ENCODE data around the gene AHCY. TPM values are rescaled to one million over a fixed set of nuclear protein-coding genes. Genes with fewer than 3 reads are reported as not detected.
"Not testable (repeated sequence)": the region's sequence is repeated elsewhere in the genome, so short reads cannot be mapped to it uniquely, and the experiment has no call there.

AHCY gene
- polyA plus RNA-seq, 3 donors: 70.6 to 104 (median 75.0) TPM

GRCh38 chr20:34328928-34329677 lies 25.9 kb upstream of the AHCY start:
- WGBS, 3 donors: 88 to 91% (median 89%) methylated on average over 9 of the region's 9 CpGs
- no peak overlapping the region for H3K27ac ChIP-seq (ENCODE audit: low read depth, low read length)

GRCh38 chr20:34328207-34328606 lies 25.1 kb upstream of the AHCY start:
- 97 to 98% (median 97%) methylated on average over 4 of the region's 4 CpGs for WGBS, 3 donors
- not testable (repeated sequence) for H3K27ac ChIP-seq (ENCODE audit: low read depth, low read length)

- 21 to 52% (median 41%) methylated on average over 2 of the region's 2 CpGs for WGBS, 3 donors
- no peak overlapping the region for H3K27ac ChIP-seq (ENCODE audit: low read depth, low read length)
Observed at GRCh38 chr20:34324541-34324940, 21.4 kb upstream of the AHCY start.

GRCh38 chr20:34322267-34323105 lies 19.3 kb upstream of the AHCY start:
- no peak overlapping the region for H3K27ac ChIP-seq (ENCODE audit: low read depth, low read length)
- WGBS, 3 donors: 68 to 70% (median 68%) methylated on average over 9 of the region's 9 CpGs

- no peak overlapping the region for H3K27ac ChIP-seq (ENCODE audit: low read depth, low read length)
- WGBS, 3 donors: 66 to 77% (median 67%) methylated on average over 3 of the region's 3 CpGs
Observed at GRCh38 chr20:34320861-34321260, 17.7 kb upstream of the AHCY start.

- no peak overlapping the region for H3K27ac ChIP-seq (ENCODE audit: low read depth, low read length)
- WGBS, 3 donors: 63 to 79% (median 74%) methylated on average over 4 of the region's 4 CpGs
Observed at GRCh38 chr20:34318609-34319443, 15.7 kb upstream of the AHCY start.

- H3K27ac ChIP-seq (ENCODE audit: low read depth, low read length): no peak overlapping the region
- WGBS, 3 donors: 86 to 91% (median 91%) methylated on average over 6 of the region's 6 CpGs
Observed at GRCh38 chr20:34316196-34316814, 13.2 kb upstream of the AHCY start.

GRCh38 chr20:34315236-34315635 lies 12.1 kb upstream of the AHCY start:
- 84 to 91% (median 86%) methylated on average over 3 of the region's 3 CpGs for WGBS, 3 donors

GRCh38 chr20:34312544-34313217 lies 9.5 kb upstream of the AHCY start:
- 11 to 12% (median 11%) methylated on average over 12 to 14 of the region's 14 CpGs for WGBS, 3 donors
- H3K27ac ChIP-seq (ENCODE audit: low read depth, low read length): no peak overlapping the region

More at GRCh38 chr20:34315236-34315635, 12.1 kb upstream of the AHCY start:
- no peak overlapping the region for H3K27ac ChIP-seq (ENCODE audit: low read depth, low read length)

- 11 to 14% (median 13%) methylated on average over 11 of the region's 11 CpGs for WGBS, 3 donors
- no peak overlapping the region for H3K27ac ChIP-seq (ENCODE audit: low read depth, low read length)
Observed at GRCh38 chr20:34312024-34312460, 8.9 kb upstream of the AHCY start.

- WGBS, 3 donors: 9 to 14% (median 12%) methylated on average over 43 to 45 of the region's 45 CpGs
- H3K27ac ChIP-seq (ENCODE audit: low read depth, low read length): no peak overlapping the region
Observed at GRCh38 chr20:34311118-34312023, 8.2 kb upstream of the AHCY start.

- WGBS, 3 donors: 74 to 88% (median 88%) methylated on average over 19 of the region's 19 CpGs
- no peak overlapping the region for H3K27ac ChIP-seq (ENCODE audit: low read depth, low read length)
Observed at GRCh38 chr20:34310481-34311117, 7.4 kb upstream of the AHCY start.

- 94 to 97% (median 96%) methylated on average over 3 of the region's 3 CpGs for WGBS, 3 donors
- no peak overlapping the region for H3K27ac ChIP-seq (ENCODE audit: low read depth, low read length)
Observed at GRCh38 chr20:34309691-34310090, 6.5 kb upstream of the AHCY start.

GRCh38 chr20:34305333-34306230 lies 2.4 kb upstream of the AHCY start:
- no peak overlapping the region for H3K27ac ChIP-seq (ENCODE audit: low read depth, low read length)
- 68 to 74% (median 72%) methylated on average over 19 of the region's 19 CpGs for WGBS, 3 donors

- no peak overlapping the region for H3K27ac ChIP-seq (ENCODE audit: low read depth, low read length)
- WGBS, 3 donors: 15 to 28% (median 27%) methylated on average over 9 of the region's 9 CpGs
Observed at GRCh38 chr20:34302312-34302722, 838 bp downstream of the AHCY start.
